HFF-Myc (cell line): ENCODE data around the gene IRX6.

Source experiments
- DNase-seq: peaks from one replicate; pipeline ENCODE4 v3.0.0-alpha.2; 2011; ENCODE audit warnings: low read depth; ENCODE audit errors: extremely low read depth
- H3K4me3 ChIP-seq: replicated peaks from 2 replicates; pipeline ENCODE4 v1.5.1; 2011; ENCODE audit warnings: low read depth, mild to moderate bottlenecking, control low read depth, low read length
- CTCF ChIP-seq: IDR thresholded peaks from 2 replicates; pipeline ENCODE4 v1.5.1; 2012; ENCODE audit warnings: mild to moderate bottlenecking, low read depth, low read length, control low read depth; ENCODE audit errors: missing control alignments

Gene IRX6

DNA sequence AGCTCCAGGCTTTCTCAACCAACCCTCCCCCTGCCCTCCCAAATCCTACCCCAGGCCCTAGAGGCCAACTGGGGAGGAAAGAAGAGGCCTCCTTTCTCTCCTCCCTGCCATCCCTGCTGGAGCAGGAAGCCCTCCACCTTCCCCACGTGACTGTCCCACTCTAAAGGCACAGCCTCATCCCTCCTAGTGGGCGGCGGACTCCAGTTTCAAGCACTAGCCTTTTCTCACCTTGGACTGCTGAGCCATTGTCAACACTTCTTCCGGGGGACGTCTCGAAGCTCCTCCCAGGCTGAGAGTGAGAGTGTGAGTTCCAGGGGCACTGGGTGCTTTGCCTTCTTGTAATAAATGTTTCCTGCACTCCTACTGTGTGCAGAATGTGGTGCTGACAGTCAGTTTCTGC lies 21.4 kb upstream of the IRX6 start:
- no peak for DNase-seq
- no peak overlapping the region for H3K4me3 ChIP-seq
- no peak for TF ChIP-seq CTCF

DNA sequence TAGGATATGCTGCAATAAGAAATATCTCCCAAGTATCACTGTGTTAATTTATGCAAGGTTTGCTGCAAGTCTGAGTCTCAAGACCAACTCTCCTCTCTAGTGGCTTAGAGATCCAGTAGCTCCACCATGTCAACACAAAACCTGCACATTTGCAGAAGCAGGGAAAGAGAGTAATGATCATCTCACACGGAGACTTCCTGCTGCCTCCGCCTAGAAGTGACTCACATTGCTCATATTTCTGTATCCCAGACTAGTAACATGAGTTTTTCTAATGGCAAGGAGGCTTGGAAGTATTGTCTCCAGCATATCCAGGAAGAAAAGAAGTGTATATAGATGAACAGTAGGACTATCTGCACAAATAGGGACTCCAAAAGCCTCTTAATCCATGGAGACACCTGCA lies 15.0 kb upstream of the IRX6 start:
- TF ChIP-seq CTCF, result no peak
- no peak for DNase-seq
- H3K4me3 ChIP-seq, result no peak overlapping the region

DNA sequence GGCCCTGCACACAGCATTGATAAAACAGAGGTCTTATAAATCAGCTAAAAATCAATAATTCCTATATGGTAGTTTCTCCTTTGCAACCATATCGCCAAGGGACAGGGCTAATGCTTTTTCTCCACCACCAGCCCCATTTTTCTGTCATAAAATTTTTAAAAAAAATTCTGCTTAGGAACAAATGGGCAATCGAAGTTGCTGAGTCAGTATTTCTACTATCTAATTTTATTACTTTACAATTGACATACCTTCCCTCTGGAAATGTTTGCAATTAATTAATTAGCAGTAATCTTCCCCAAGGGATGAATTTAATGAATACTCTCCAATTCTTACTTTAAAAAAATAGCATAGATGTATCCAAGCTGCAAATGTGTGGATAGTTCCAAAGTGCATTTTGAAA lies 1.7 kb upstream of the IRX6 start:
- TF ChIP-seq CTCF, result no peak
- H3K4me3 ChIP-seq, result no peak overlapping the region
- no peak for DNase-seq

DNA sequence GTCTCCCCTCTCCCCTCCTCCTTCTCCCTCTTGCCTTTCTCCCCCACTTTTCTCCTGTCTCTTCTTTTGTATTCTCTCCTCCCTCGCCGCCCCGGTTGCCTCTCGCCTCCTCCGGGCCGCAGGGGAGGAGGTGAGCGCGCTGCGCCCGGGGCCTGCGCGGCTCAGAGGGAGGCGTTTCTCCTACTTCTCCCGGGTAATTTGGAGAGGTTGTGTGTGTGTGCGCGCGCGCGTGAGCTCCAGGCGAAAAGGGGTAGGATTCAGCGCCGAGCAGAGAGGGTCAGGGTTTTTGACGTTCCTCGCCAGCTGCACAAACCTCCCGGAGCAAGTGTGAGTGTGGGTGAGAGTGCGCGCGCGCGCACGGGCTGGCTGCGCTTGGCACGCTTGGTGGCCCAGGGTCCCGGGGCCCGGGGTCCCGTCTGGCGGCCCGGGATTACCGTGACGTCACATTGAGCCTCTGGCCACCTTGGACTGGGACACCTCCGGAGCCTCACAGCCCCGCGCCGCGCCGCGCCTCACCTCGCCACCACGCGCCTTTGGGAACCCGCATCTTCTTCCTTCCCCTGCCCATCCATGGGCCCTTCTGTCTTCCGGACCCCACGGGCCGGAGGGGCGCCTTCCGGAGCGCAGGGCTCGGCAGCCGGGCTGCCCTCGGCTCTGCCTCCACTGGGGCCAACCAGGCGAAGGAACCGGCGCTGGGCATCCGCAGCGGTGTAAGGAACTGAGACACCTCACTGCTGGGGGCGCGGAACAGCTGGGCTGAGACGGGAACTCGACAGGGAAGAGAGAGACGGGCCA lies 479 bp downstream of the IRX6 start:
- DNase-seq, result no peak
- TF ChIP-seq CTCF, result no peak
- H3K4me3 ChIP-seq, result no peak overlapping the region

GRCh38 chr16:55325080-55325447 lies 1.1 kb downstream of the IRX6 start:
- no peak overlapping the region for H3K4me3 ChIP-seq
- TF ChIP-seq CTCF, result no peak
- no peak for DNase-seq

GRCh38 chr16:55325458-55326109 lies 1.6 kb downstream of the IRX6 start:
- DNase-seq, result no peak
- TF ChIP-seq CTCF, result no peak
- no peak overlapping the region for H3K4me3 ChIP-seq
